Hepatocyte (in vitro differentiated cells): Measurements from ENCODE around the gene PHF12. TPM values are rescaled to one million over a fixed set of nuclear protein-coding genes. Genes with fewer than 3 reads are reported as not detected.

ENCODE experiments used
- DNase-seq: peaks from one replicate; pipeline ENCODE4 v3.0.0-alpha.2; 2016; ENCODE audit warnings: low spot score
- H2AFZ ChIP-seq: fragments of 200-600 bp; sonication (generic); 2 replicates; pipeline ENCODE4 v1.6.0; 2016; ENCODE audit warnings: antibody characterized with exemption, mild to moderate bottlenecking
- H3K27ac ChIP-seq: fragments of 200-600 bp; sonication (generic); 2 replicates; pipeline ENCODE4 v1.5.1; 2016; ENCODE audit warnings: mild to moderate bottlenecking
- H3K27me3 ChIP-seq: fragments of 200-600 bp; sonication (generic); 2 replicates; pipeline ENCODE4 v1.6.1; 2016
- H3K36me3 ChIP-seq: fragments of 200-600 bp; sonication (generic); replicated peaks from 2 replicates; pipeline ENCODE4 v1.5.1; 2016; ENCODE audit warnings: low read depth; ENCODE audit not compliant: insufficient read depth
- H3K4me1 ChIP-seq: fragments of 200-600 bp; sonication (generic); 2 replicates; pipeline ENCODE4 v1.5.1; 2016; ENCODE audit warnings: mild to moderate bottlenecking, moderate library complexity; ENCODE audit not compliant: insufficient read depth
- H3K4me2 ChIP-seq: fragments of 200-600 bp; sonication (generic); 2 replicates; pipeline ENCODE4 v1.6.0; 2016
- H3K4me3 ChIP-seq: fragments of 200-600 bp; sonication (generic); 2 replicates; pipeline ENCODE4 v1.5.1; 2016; ENCODE audit warnings: mild to moderate bottlenecking
- H3K79me2 ChIP-seq: fragments of 200-600 bp; sonication (generic); 2 replicates; pipeline ENCODE4 v1.6.0; 2017; ENCODE audit warnings: mild to moderate bottlenecking
- H3K9me2 ChIP-seq: fragments of 200-600 bp; sonication (generic); replicated peaks from 2 replicates; pipeline ENCODE4 v1.6.0; 2017; ENCODE audit warnings: mild to moderate bottlenecking; ENCODE audit not compliant: insufficient read depth
- H3K9me3 ChIP-seq: fragments of 200-600 bp; sonication (generic); 2 replicates; pipeline ENCODE4 v1.5.1; 2016; ENCODE audit warnings: low read depth, mild to moderate bottlenecking
- H4K20me1 ChIP-seq: fragments of 200-600 bp; sonication (generic); 2 replicates; pipeline ENCODE4 v1.6.0; 2016; ENCODE audit warnings: mild to moderate bottlenecking; ENCODE audit not compliant: insufficient read depth, poor library complexity, severe bottlenecking
- CTCF ChIP-seq: fragments of 200-600 bp; sonication (generic); IDR thresholded peaks from 2 replicates; pipeline ENCODE4 v1.5.1; 2016; ENCODE audit warnings: antibody characterized with exemption, mild to moderate bottlenecking; ENCODE audit not compliant: poor library complexity
- EZH2 ChIP-seq: fragments of 200-600 bp; sonication (generic); IDR thresholded peaks from 2 replicates; pipeline ENCODE4 v1.6.1; 2016; ENCODE audit warnings: antibody characterized with exemption, mild to moderate bottlenecking, borderline replicate concordance
- EZH2phosphoT487 ChIP-seq: fragments of 200-600 bp; sonication (generic); IDR thresholded peaks from one replicate; pipeline ENCODE4 v1.6.1; 2018; ENCODE audit warnings: antibody characterized with exemption, mild to moderate bottlenecking, low read depth, moderate library complexity; ENCODE audit not compliant: unreplicated experiment, severe bottlenecking
- WGBS: methylation state at CpG from one replicate; pipeline ENCODE4 v1.1.6; 2016; ENCODE audit warnings: low lambda C conversion rate; ENCODE audit errors: missing lambda C conversion rate; 5-methylcytosine and 5-hydroxymethylcytosine counted together
- polyA plus RNA-seq: library from polyadenylated mRNA; unstranded; fragments of >200 nt; fragmentation: Nextera tagmentation; extraction: Ambion mirVana; gene quantifications from 2 replicates; pipeline ENCODE4 v1.2.1, GENCODE V29; 2016
- total RNA-seq: library from RNA; depleted of rRNA; stranded (reverse); fragments of >200 nt; gene quantifications from 2 replicates; pipeline ENCODE4 v1.2.3, GENCODE V29; 2014

PHF12 gene
- total and polyA plus RNA-seq, 2 experiments from 2014 or later, result 12.1 to 19.0 TPM

GRCh38 chr17:28875848-28876550 lies 75.3 kb downstream of the PHF12 start:
- DNase-seq, result no peak
- no peaks in the 10 kb centered on the region for H3K79me2 ChIP-seq
- no peak overlapping the region for H3K27ac ChIP-seq
- no peak overlapping the region for H3K4me3 ChIP-seq
- no peak overlapping the region for H3K4me2 ChIP-seq
- 75% methylated on average over 1 of the region's 1 CpG for WGBS
- no peaks in the 10 kb centered on the region for H3K9me3 ChIP-seq
- H3K36me3 ChIP-seq, result no peaks in the 10 kb centered on the region
- no peak for TF ChIP-seq EZH2
- TF ChIP-seq CTCF, result no peak
- no peak for TF ChIP-seq EZH2phosphoT487
- H3K27me3 ChIP-seq, result no peaks in the 10 kb centered on the region
- H2AFZ ChIP-seq, result no peak overlapping the region
- H3K4me1 ChIP-seq, result no peaks in the 10 kb centered on the region
- no peaks in the 10 kb centered on the region for H3K9me2 ChIP-seq
- H4K20me1 ChIP-seq, result no peaks in the 10 kb centered on the region

GRCh38 chr17:28874750-28875149 lies 76.6 kb downstream of the PHF12 start:
- Histone ChIP-seq H3K9me2 (no peaks in the 10 kb centered on the region), H3K79me2 (no peaks in the 10 kb centered on the region), H3K36me3 (no peaks in the 10 kb centered on the region), H4K20me1 (no peaks in the 10 kb centered on the region), H3K4me2 (no peak overlapping the region), H3K4me3 (no peak overlapping the region), H3K4me1 (no peaks in the 10 kb centered on the region), H3K27ac (no peak overlapping the region), H3K27me3 (no peaks in the 10 kb centered on the region), H3K9me3 (no peaks in the 10 kb centered on the region), H2AFZ (no peak overlapping the region)
- 93% methylated on average over 3 of the region's 3 CpGs for WGBS
- no peak for TF ChIP-seq EZH2phosphoT487
- DNase-seq, result no peak

- Histone ChIP-seq H3K4me1 (no peaks in the 10 kb centered on the region), H3K4me3 (no peak overlapping the region), H3K27me3 (no peaks in the 10 kb centered on the region), H3K79me2 (no peaks in the 10 kb centered on the region), H3K9me2 (no peaks in the 10 kb centered on the region), H4K20me1 (no peaks in the 10 kb centered on the region), H3K36me3 (no peaks in the 10 kb centered on the region), H3K4me2 (no peak overlapping the region), H3K27ac (no peak overlapping the region), H3K9me3 (no peaks in the 10 kb centered on the region), H2AFZ (no peak overlapping the region)
- TF ChIP-seq EZH2phosphoT487 (no peak), EZH2 (no peak), CTCF (no peak)
- DNase-seq, result no peak
- 85% methylated on average over 7 of the region's 7 CpGs for WGBS
These were observed 77.5 kb downstream of the PHF12 start for GRCh38 chr17:28873839-28874238.

- TF ChIP-seq CTCF (no peak), EZH2phosphoT487 (no peak), EZH2 (no peak)
- 81% methylated on average over 6 of the region's 6 CpGs for WGBS
- no peaks in the 10 kb centered on the region for H3K9me3 ChIP-seq
- no peak for DNase-seq
- no peak overlapping the region for H3K27ac ChIP-seq
- no peaks in the 10 kb centered on the region for H4K20me1 ChIP-seq
- H3K79me2 ChIP-seq, result no peaks in the 10 kb centered on the region
- H2AFZ ChIP-seq, result no peak overlapping the region
- no peaks in the 10 kb centered on the region for H3K9me2 ChIP-seq
- no peaks in the 10 kb centered on the region for H3K27me3 ChIP-seq
- H3K4me1 ChIP-seq, result no peaks in the 10 kb centered on the region
- no peaks in the 10 kb centered on the region for H3K36me3 ChIP-seq
- no peak overlapping the region for H3K4me3 ChIP-seq
- H3K4me2 ChIP-seq, result no peak overlapping the region
These were observed 80.2 kb downstream of the PHF12 start for GRCh38 chr17:28871056-28871579.
